ENCODE results near the gene PLXNB1.

The PLXNB1 gene

GRCh38 chr3:48428572-48429316 lies 1.1 kb downstream of the PLXNB1 start:
- H3K4me3 ChIP-seq (replicated peaks; ENCODE audit: low read depth, low read length) = peak overlapping the region; percentile 59
- DNase-seq (ENCODE audit: extremely low read depth, low read depth) = no peak
- TF ChIP-seq CTCF (IDR thresholded peaks at IDR 0.05; ENCODE audit: low read depth, low read length, missing control alignments) = no peak

- no peak for TF ChIP-seq CTCF (IDR thresholded peaks at IDR 0.05; ENCODE audit: low read depth, low read length, missing control alignments)
- DNase-seq (ENCODE audit: extremely low read depth, low read depth) = no peak
- H3K4me3 ChIP-seq (replicated peaks; ENCODE audit: low read depth, low read length) = peak overlapping the region; percentile 59
Observed at GRCh38 chr3:48428088-48428571, 1.8 kb downstream of the PLXNB1 start.

GRCh38 chr3:48427630-48427962 lies 2.3 kb downstream of the PLXNB1 start:
- no peak overlapping the region for H3K4me3 ChIP-seq (replicated peaks; ENCODE audit: low read depth, low read length)
- no peak for DNase-seq (ENCODE audit: extremely low read depth, low read depth)

GRCh38 chr3:48426944-48427629 lies 2.8 kb downstream of the PLXNB1 start:
- DNase-seq (ENCODE audit: extremely low read depth, low read depth) = no peak
- no peak overlapping the region for H3K4me3 ChIP-seq (replicated peaks; ENCODE audit: low read depth, low read length)
- no peak for TF ChIP-seq CTCF (IDR thresholded peaks at IDR 0.05; ENCODE audit: low read depth, low read length, missing control alignments)

More at GRCh38 chr3:48427630-48427962, 2.3 kb downstream of the PLXNB1 start:
- no peak for TF ChIP-seq CTCF (IDR thresholded peaks at IDR 0.05; ENCODE audit: low read depth, low read length, missing control alignments)

GRCh38 chr3:48426401-48426909 lies 3.4 kb downstream of the PLXNB1 start:
- H3K4me3 ChIP-seq (replicated peaks; ENCODE audit: low read depth, low read length) = no peak overlapping the region
- TF ChIP-seq CTCF (IDR thresholded peaks at IDR 0.05; ENCODE audit: low read depth, low read length, missing control alignments) = no peak
- DNase-seq (ENCODE audit: extremely low read depth, low read depth) = no peak

- no peak for DNase-seq (ENCODE audit: extremely low read depth, low read depth)
- no peak overlapping the region for H3K4me3 ChIP-seq (replicated peaks; ENCODE audit: low read depth, low read length)
- TF ChIP-seq CTCF (IDR thresholded peaks at IDR 0.05; ENCODE audit: low read depth, low read length, missing control alignments) = no peak
Observed at GRCh38 chr3:48425281-48425812, 4.5 kb downstream of the PLXNB1 start.
